GM21423 (cell line): ENCODE results near the gene BICD1.

ENCODE experiments used
- ATAC-seq: cut with Tn5 transposase; IDR thresholded peaks from one replicate; pipeline ENCODE4 v1.9.1; 2021; ENCODE audit warnings: mild to moderate bottlenecking, moderate library complexity; ENCODE audit not compliant: unreplicated experiment

BICD1 gene

GRCh38 chr12:32100888-32101287, 5.8 kb upstream of the BICD1 start:
- no peak for ATAC-seq

- ATAC-seq = no peak
Measured at GRCh38 chr12:32102234-32102633, 4.4 kb upstream of the BICD1 start.

- ATAC-seq = no peak
Measured at GRCh38 chr12:32104572-32105355, 1.9 kb upstream of the BICD1 start.

GRCh38 chr12:32105986-32106516, 596 bp upstream of the BICD1 start:
- ATAC-seq = no peak

GRCh38 chr12:32107359-32108267, 966 bp downstream of the BICD1 start:
- peak; percentile 9 for ATAC-seq

GRCh38 chr12:32108787-32109186, 2.1 kb downstream of the BICD1 start:
- no peak for ATAC-seq

- no peak for ATAC-seq
Measured at GRCh38 chr12:32110417-32110816, 3.8 kb downstream of the BICD1 start.

- ATAC-seq = no peak
Measured at GRCh38 chr12:32110942-32111341, 4.3 kb downstream of the BICD1 start.

- ATAC-seq = no peak
Measured at GRCh38 chr12:32115404-32116104, 8.9 kb downstream of the BICD1 start.

- no peak for ATAC-seq
Measured at GRCh38 chr12:32116897-32117296, 10.2 kb downstream of the BICD1 start.

GRCh38 chr12:32117316-32117715, 10.7 kb downstream of the BICD1 start:
- ATAC-seq = no peak

GRCh38 chr12:32118806-32119205, 12.2 kb downstream of the BICD1 start:
- ATAC-seq = no peak

GRCh38 chr12:32120419-32120818, 13.8 kb downstream of the BICD1 start:
- peak; percentile 86 for ATAC-seq

- no peak for ATAC-seq
Measured at GRCh38 chr12:32124637-32125036, 18.0 kb downstream of the BICD1 start.

GRCh38 chr12:32125455-32126084, 18.9 kb downstream of the BICD1 start:
- no peak for ATAC-seq

GRCh38 chr12:32126720-32127119, 20.1 kb downstream of the BICD1 start:
- no peak for ATAC-seq

GRCh38 chr12:32131666-32132065, 25.0 kb downstream of the BICD1 start:
- no peak for ATAC-seq

GRCh38 chr12:32134101-32134888, 27.6 kb downstream of the BICD1 start:
- ATAC-seq = peak; percentile 69

GRCh38 chr12:32135967-32136366, 29.3 kb downstream of the BICD1 start:
- ATAC-seq = no peak

- no peak for ATAC-seq
Measured at GRCh38 chr12:32136404-32136803, 29.8 kb downstream of the BICD1 start.
